Upper lobe of left lung (tissue), 4 donors: ENCODE results near the gene SHISAL1.

ENCODE experiments used
- EP300 ChIP-seq, 4 donors: sonication (generic); formaldehyde crosslinking; IDR thresholded peaks; one replicate each; pipeline ENCODE4 v1.5.1; 2017; ENCODE audit warnings: antibody characterized with exemption in 4 of 4, control low read depth in 2 of 4
- TF ChIP-seq, protein P1 (sequence below), 6 experiments: fragments of 450-650 bp in 4 of 6; fragments of 200-600 bp in 2 of 6; sonication (generic) in 2 of 6; IDR thresholded peaks; one replicate each; pipeline ENCODE4 v1.5.1; 2016 to 2019; ENCODE audit warnings: antibody characterized with exemption in 6 of 6

DNA sequence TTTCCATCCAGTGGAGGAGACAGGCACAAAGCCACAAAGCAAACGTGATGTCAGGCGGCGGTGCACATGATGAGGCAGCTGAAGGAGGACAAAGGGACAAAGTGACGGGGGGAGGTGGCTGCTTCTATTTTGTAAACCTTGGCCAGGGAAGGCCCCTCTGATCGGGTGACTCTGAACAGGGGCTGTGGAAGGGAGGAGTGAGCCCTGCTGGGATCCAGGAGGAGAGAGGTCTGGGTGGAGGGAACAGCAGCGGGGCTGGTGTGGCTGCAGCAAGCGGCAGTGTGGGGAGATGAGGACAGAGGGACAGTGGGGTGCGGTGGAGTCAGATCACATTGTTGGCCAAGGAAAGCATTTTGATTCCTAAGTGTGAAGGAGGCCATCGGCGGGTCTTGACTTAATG, 36.7 kb downstream of the SHISAL1 start:
- TF ChIP-seq EP300 (IDR thresholded peaks at IDR 0.05), result no peak
- TF ChIP-seq, protein P1, sequence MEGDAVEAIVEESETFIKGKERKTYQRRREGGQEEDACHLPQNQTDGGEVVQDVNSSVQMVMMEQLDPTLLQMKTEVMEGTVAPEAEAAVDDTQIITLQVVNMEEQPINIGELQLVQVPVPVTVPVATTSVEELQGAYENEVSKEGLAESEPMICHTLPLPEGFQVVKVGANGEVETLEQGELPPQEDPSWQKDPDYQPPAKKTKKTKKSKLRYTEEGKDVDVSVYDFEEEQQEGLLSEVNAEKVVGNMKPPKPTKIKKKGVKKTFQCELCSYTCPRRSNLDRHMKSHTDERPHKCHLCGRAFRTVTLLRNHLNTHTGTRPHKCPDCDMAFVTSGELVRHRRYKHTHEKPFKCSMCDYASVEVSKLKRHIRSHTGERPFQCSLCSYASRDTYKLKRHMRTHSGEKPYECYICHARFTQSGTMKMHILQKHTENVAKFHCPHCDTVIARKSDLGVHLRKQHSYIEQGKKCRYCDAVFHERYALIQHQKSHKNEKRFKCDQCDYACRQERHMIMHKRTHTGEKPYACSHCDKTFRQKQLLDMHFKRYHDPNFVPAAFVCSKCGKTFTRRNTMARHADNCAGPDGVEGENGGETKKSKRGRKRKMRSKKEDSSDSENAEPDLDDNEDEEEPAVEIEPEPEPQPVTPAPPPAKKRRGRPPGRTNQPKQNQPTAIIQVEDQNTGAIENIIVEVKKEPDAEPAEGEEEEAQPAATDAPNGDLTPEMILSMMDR (IDR thresholded peaks at IDR 0.05), result no peak
